Subcutaneous abdominal adipose tissue (tissue), 5 donors: ENCODE measurements around the gene C5AR1.
"Not testable (repeated sequence)": the region's sequence is repeated elsewhere in the genome, so short reads cannot be mapped to it uniquely, and the experiment has no call there.

Experiments used
- H3K27ac ChIP-seq: one replicate; pipeline ENCODE4 v1.7.0; 2013; ENCODE audit warnings: low read depth, mild to moderate bottlenecking, inconsistent platforms, low read length, moderate library complexity
- H3K27me3 ChIP-seq, 5 donors: one replicate each; pipeline ENCODE4 v1.7.0; 2013; ENCODE audit warnings: low read length in 5 of 5, inconsistent platforms in 1 of 5; ENCODE audit not compliant: control insufficient read depth in 5 of 5, insufficient read depth in 4 of 5
- H3K36me3 ChIP-seq, 5 donors: one replicate each; pipeline ENCODE4 v1.7.0; 2013; ENCODE audit warnings: low read length in 5 of 5; ENCODE audit not compliant: control insufficient read depth in 5 of 5, insufficient read depth in 5 of 5
- H3K4me1 ChIP-seq, 5 donors: one replicate each; pipeline ENCODE4 v1.7.0; 2013; ENCODE audit warnings: low read length in 5 of 5, mild to moderate bottlenecking in 3 of 5, moderate library complexity in 1 of 5; ENCODE audit not compliant: control insufficient read depth in 5 of 5, insufficient read depth in 5 of 5
- H3K4me3 ChIP-seq, 5 donors: one replicate each; pipeline ENCODE4 v1.7.0; 2013; ENCODE audit warnings: low read length in 5 of 5, low read depth in 1 of 5
- H3K9ac ChIP-seq, 5 donors: one replicate each; pipeline ENCODE4 v1.7.0; 2013; ENCODE audit warnings: low read length in 5 of 5, mild to moderate bottlenecking in 4 of 5, moderate library complexity in 3 of 5
- H3K9me3 ChIP-seq, 5 donors: one replicate each; pipeline ENCODE4 v1.7.0; 2013; ENCODE audit warnings: low read length in 5 of 5; ENCODE audit not compliant: control insufficient read depth in 5 of 5
- donor health status: healthy.
- donor health status: healthy.
- donor health status: healthy.
- donor health status: healthy.
- donor health status: healthy.

C5AR1 gene

GRCh38 chr19:47284324-47284899 lies 25.2 kb upstream of the C5AR1 start:
- H3K4me1 ChIP-seq: peaks cover 0 to 11% (median 5%) of the 10 kb centered on the region in 5 donors
- H3K27me3 ChIP-seq: no peaks in the 10 kb centered on the region
- no peak overlapping the region for H3K27ac ChIP-seq
- H3K36me3 ChIP-seq: no peaks in the 10 kb centered on the region
- no peak overlapping the region for H3K4me3 ChIP-seq
- H3K9ac ChIP-seq: no peak overlapping the region
- H3K9me3 ChIP-seq: no peaks in the 10 kb centered on the region

GRCh38 chr19:47296036-47296435 lies 13.6 kb upstream of the C5AR1 start:
- Histone ChIP-seq H3K9me3 (no peaks in the 10 kb centered on the region), H3K9ac (no peak overlapping the region), H3K36me3 (no peaks in the 10 kb centered on the region), H3K27me3 (no peaks in the 10 kb centered on the region), H3K4me3 (no peak overlapping the region), H3K27ac (no peak overlapping the region), H3K4me1 (peaks cover 0 to 3% (median 0%) of the 10 kb centered on the region in 5 donors)

- H3K9ac ChIP-seq, H3K27ac ChIP-seq: not testable (repeated sequence)
Measured at GRCh38 chr19:47300867-47301266, 8.8 kb upstream of the C5AR1 start.

GRCh38 chr19:47302249-47302648 lies 7.4 kb upstream of the C5AR1 start:
- Histone ChIP-seq H3K4me1 (peaks cover 0 to 6% (median 3%) of the 10 kb centered on the region in 5 donors), H3K36me3 (no peaks in the 10 kb centered on the region), H3K4me3 (no peak overlapping the region), H3K9ac (no peak overlapping the region), H3K27ac (no peak overlapping the region), H3K9me3 (no peaks in the 10 kb centered on the region), H3K27me3 (no peaks in the 10 kb centered on the region)

More at GRCh38 chr19:47300867-47301266, 8.8 kb upstream of the C5AR1 start:
- not testable (repeated sequence) for H3K27me3 ChIP-seq, H3K4me1 ChIP-seq, H3K36me3 ChIP-seq, H3K9me3 ChIP-seq, H3K4me3 ChIP-seq

GRCh38 chr19:47303966-47304365 lies 5.7 kb upstream of the C5AR1 start:
- peaks cover 0 to 10% (median 5%) of the 10 kb centered on the region in 5 donors for H3K4me1 ChIP-seq
- H3K36me3 ChIP-seq: no peaks in the 10 kb centered on the region
- no peak overlapping the region for H3K9ac ChIP-seq
- H3K9me3 ChIP-seq: no peaks in the 10 kb centered on the region
- H3K4me3 ChIP-seq: no peak overlapping the region
- no peak overlapping the region for H3K27ac ChIP-seq
- no peaks in the 10 kb centered on the region for H3K27me3 ChIP-seq

- Histone ChIP-seq H3K9ac (no peak overlapping the region), H3K4me3 (peak overlapping the region in 1 of 5 donors; percentile 35), H3K4me1 (peaks cover 0 to 19% (median 19%) of the 10 kb centered on the region in 5 donors), H3K36me3 (no peaks in the 10 kb centered on the region), H3K9me3 (no peaks in the 10 kb centered on the region), H3K27me3 (no peaks in the 10 kb centered on the region), H3K27ac (no peak overlapping the region)
Measured at GRCh38 chr19:47305309-47305751, 4.3 kb upstream of the C5AR1 start.

GRCh38 chr19:47306303-47306702 lies 3.4 kb upstream of the C5AR1 start:
- H3K27me3 ChIP-seq: no peaks in the 10 kb centered on the region
- peaks cover 0 to 27% (median 25%) of the 10 kb centered on the region in 5 donors for H3K4me1 ChIP-seq
- no peaks in the 10 kb centered on the region for H3K9me3 ChIP-seq
- no peaks in the 10 kb centered on the region for H3K36me3 ChIP-seq
- H3K9ac ChIP-seq: no peak overlapping the region
- H3K27ac ChIP-seq: no peak overlapping the region
- H3K4me3 ChIP-seq: no peak overlapping the region

GRCh38 chr19:47309038-47309437 lies 623 bp upstream of the C5AR1 start:
- H3K4me3 ChIP-seq: peak overlapping the region in 1 of 5 donors; percentile 57

GRCh38 chr19:47310323-47310722 lies 662 bp downstream of the C5AR1 start:
- peak overlapping the region; percentile 34 to 68 (median 51) for H3K4me3 ChIP-seq

More at GRCh38 chr19:47309038-47309437, 623 bp upstream of the C5AR1 start:
- H3K27ac ChIP-seq: peak overlapping the region; percentile 30
- peaks cover 0 to 31% (median 25%) of the 10 kb centered on the region in 5 donors for H3K4me1 ChIP-seq
- no peaks in the 10 kb centered on the region for H3K9me3 ChIP-seq
- no peaks in the 10 kb centered on the region for H3K36me3 ChIP-seq
- H3K9ac ChIP-seq: no peak overlapping the region
- H3K27me3 ChIP-seq: no peaks in the 10 kb centered on the region

GRCh38 chr19:47310819-47311218 lies 1.2 kb downstream of the C5AR1 start:
- Histone ChIP-seq H3K27ac (no peak overlapping the region), H3K4me1 (peaks cover 0 to 28% (median 20%) of the 10 kb centered on the region in 5 donors), H3K27me3 (no peaks in the 10 kb centered on the region), H3K9ac (no peak overlapping the region), H3K9me3 (peaks cover 0 to 3% (median 0%) of the 10 kb centered on the region in 5 donors), H3K36me3 (no peaks in the 10 kb centered on the region), H3K4me3 (peak overlapping the region; percentile 23 to 68 (median 51))

More at GRCh38 chr19:47310323-47310722, 662 bp downstream of the C5AR1 start:
- H3K9me3 ChIP-seq: peaks cover 0 to 3% (median 0%) of the 10 kb centered on the region in 5 donors
- H3K36me3 ChIP-seq: no peaks in the 10 kb centered on the region
- H3K27me3 ChIP-seq: no peaks in the 10 kb centered on the region
- no peak overlapping the region for H3K27ac ChIP-seq
- peaks cover 0 to 30% (median 23%) of the 10 kb centered on the region in 5 donors for H3K4me1 ChIP-seq
- H3K9ac ChIP-seq: peak overlapping the region in 1 of 5 donors; percentile 38
